Fibroblast of gingiva (primary cell): ENCODE data around the gene AFDN.
A peak's percentile ranks its signal among the peaks of the same experiment; 100 is the strongest.

Experiments used
- DNase-seq: peaks from one replicate; pipeline ENCODE4 v3.0.0-alpha.2; 2011; ENCODE audit warnings: low read depth

The AFDN gene

GRCh38 chr6:167843023-167843422 is 16.3 kb downstream of the AFDN start:
- no peak for DNase-seq

GRCh38 chr6:167845856-167846255 is 19.1 kb downstream of the AFDN start:
- DNase-seq = no peak

GRCh38 chr6:167846997-167847606 is 20.4 kb downstream of the AFDN start:
- DNase-seq = no peak

GRCh38 chr6:167847936-167848335 is 21.2 kb downstream of the AFDN start:
- no peak for DNase-seq

DNA sequence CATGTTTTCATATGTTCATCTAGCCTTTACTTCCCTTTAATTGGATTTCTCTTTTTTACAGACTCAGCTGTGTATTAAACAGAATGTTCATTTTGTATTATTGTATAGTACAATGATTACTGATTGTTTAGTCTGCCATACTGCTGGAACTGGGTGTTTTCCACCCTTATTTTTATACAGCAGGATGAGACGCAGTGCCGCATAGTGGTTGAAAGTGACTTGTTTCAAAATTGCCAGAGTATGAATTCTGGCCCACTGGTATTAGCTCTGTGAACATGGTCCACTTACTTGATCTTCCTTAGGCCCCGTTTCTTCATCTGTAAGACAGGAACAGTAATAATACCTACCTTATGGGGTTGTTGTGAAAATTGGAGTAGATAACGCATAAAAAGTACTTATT is 22.1 kb downstream of the AFDN start:
- no peak for DNase-seq

GRCh38 chr6:167849846-167850459 is 23.2 kb downstream of the AFDN start:
- DNase-seq = no peak

DNA sequence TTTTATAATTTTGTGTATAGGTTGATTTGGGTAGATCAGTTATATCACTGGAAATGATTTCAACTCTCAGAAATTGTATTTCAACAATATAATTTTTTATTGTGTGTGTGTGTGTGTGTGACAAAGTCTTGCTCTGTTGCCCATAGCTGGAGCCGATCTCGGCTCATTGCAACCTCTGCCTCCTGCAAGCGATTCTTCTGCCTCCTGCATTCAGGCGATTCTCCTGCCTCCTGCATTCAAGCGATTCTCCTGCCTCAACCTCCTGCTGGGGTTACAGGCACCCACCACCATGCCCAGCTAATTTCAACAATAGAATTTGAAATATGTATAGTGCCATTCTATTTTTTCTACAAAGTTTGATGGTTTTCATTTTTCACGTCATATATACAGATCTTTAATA is 24.1 kb downstream of the AFDN start:
- DNase-seq = no peak

GRCh38 chr6:167851370-167851952 is 24.8 kb downstream of the AFDN start:
- DNase-seq = no peak

- peak; percentile 93 for DNase-seq
Observed at GRCh38 chr6:167855825-167856425, 29.2 kb downstream of the AFDN start.

DNA sequence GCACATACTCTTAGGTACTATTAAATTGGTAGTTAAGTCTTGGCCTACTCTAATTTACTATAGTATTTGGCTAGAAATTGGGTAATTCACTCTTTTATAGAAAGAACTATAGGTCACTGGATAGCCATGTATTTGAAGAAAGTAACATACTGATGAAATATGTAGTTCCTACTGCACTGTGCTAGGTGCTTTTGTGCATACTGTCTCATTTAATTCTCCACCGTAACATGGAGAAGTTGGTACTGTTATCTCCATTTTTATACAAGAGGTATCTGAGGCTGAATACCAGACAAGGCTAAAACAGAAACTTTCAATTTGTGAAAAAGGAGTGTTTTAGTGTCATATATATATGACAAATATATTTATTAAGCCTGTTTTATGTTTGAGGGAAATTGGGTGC is 29.8 kb downstream of the AFDN start:
- no peak for DNase-seq

DNA sequence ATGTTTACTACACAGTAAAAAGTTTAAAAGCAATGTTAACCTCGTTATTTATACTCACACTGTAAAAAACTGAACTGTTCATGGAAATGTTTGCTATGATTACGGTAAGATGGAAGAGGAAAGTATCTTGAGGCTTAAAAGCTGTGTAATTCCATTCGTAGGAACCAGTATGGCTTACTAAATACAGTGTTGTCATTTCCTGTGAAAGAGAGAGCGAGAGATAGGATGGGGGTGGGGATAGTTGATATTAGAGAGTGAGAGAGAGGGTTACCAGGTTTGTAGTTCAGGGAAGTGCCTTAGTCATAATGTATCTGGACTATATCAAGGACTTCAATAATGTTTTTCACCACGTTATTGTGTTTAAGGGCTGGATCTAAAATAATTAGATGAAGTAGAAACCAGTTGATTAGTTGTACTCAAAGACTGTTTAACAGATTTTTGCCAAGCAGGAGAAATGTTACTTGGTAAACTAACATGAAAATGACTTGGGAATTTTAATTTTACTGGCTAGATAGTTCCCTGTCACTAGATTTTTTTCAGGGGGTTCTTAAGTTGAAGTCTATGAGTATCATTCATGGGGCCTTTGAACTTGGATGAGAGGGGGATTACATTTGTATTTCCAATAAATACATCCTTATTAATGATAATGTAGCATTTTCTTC is 30.4 kb downstream of the AFDN start:
- no peak for DNase-seq

DNA sequence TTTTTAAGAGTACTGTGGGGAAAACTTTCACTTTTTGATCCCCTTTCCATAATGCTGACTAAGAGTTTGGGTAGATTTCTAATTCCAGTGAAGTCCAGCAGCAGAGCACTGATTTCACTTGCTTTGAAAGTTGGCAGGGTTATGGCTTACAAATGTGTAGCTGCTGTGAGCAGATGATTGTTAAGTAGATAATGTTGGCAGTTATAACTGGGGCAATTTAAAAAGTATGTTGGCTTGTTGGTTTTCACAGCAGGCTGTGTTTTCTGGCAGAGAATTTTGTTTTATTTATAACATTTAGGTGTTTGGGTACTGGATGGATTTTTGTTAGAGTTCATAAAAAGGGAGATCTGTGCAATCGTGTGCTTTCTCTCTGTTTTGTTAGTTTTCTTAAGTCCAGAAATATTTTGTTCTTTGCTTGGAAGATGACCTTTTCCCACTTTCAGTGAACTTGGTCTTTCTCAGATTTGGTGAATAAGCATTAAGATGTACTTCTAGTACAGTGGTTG is 31.4 kb downstream of the AFDN start:
- peak; percentile 83 for DNase-seq

- no peak for DNase-seq
Observed at GRCh38 chr6:167858842-167859664, 32.3 kb downstream of the AFDN start.

GRCh38 chr6:167860550-167861226 is 34.0 kb downstream of the AFDN start:
- no peak for DNase-seq

- DNase-seq = no peak
Observed at GRCh38 chr6:167861424-167861823, 34.7 kb downstream of the AFDN start.

DNA sequence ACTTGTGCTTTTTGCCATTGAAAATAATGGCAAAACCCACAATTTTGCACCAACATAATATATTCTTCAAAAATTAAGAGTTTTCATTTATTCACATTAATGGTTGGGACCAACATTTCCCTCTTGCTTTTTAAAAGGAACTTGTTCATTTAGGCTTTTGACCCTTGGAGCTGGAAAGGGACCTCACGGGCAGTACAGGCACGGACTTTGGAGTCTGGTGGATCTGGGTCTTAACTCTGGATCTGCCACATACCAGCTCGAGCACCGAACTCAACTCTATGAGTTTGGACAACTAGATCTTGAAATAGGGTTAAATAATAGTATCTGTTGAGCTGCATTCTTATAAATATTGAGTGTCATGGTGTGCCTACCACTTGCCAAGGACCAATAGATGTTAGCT is 37.2 kb downstream of the AFDN start:
- no peak for DNase-seq

DNA sequence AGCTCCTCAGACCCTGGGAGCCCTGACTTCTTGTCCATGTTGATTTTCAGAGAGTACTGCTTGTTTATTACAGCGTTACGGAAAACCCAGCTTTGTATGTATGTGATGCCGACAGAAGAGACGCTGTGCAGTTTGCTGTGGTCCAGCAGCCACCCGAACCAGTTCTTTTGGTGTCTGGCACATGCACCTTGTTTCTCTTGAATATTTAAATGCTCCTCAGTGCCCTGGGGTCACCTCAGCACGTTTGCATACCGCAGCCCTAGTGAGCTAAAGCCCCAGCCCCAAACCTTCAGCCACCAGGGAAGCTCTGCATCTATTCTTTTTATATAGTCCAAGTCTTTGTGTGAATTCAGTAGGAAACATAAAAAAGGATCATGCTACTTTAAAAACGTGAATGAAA is 39.9 kb downstream of the AFDN start:
- DNase-seq = no peak

- DNase-seq = no peak
Observed at GRCh38 chr6:167870321-167870720, 43.6 kb downstream of the AFDN start.

GRCh38 chr6:167872538-167873210 is 46.0 kb downstream of the AFDN start:
- DNase-seq = no peak

DNA sequence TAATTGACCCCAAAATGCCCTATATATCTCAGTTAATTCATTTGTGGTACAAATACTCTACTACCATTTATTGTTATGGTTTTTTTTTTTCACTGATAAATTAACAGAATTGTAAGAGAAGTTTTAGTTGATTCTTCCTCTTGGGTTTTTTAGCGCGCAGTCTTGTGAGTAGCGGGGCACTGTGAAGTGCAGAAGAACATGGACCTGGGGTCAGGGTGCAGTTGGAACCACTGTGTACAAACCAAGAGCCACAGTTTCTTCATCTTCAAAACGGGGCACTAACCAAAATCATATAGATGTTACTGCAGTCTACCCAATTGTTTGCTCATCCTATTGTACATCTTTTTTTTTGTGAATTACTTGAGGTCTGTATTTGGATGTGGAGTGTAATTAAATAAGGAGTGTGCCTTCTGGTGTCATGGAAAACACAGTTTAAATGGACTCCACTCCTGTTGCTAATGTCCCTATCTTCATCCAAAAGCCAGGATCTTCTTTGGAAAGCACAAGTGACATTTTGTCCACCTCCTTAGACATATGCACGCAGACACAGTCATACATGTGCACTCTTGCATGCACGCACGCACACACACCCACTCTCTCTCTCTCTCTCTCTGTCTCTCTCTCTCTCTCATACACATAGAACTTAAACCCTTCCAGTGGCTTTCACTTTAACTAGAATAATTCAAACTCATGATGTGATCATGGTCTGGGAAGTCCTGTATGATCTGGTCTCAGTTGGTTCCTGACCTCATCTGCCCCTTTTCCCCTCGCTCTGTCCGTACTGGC is 51.5 kb downstream of the AFDN start:
- DNase-seq = no peak
